HG03342 (cell line): ENCODE results near the gene ATP9A.
"Not testable (repeated sequence)": the region's sequence is repeated elsewhere in the genome, so short reads cannot be mapped to it uniquely, and the experiment has no call there.

ENCODE experiments used
- ATAC-seq: cut with Tn5 transposase; IDR thresholded peaks from one replicate; pipeline ENCODE4 v1.9.1; 2021; ENCODE audit warnings: mild to moderate bottlenecking, moderate library complexity; ENCODE audit not compliant: unreplicated experiment

The ATP9A gene

GRCh38 chr20:51584116-51584515, 184.1 kb downstream of the ATP9A start:
- no peak for ATAC-seq

DNA sequence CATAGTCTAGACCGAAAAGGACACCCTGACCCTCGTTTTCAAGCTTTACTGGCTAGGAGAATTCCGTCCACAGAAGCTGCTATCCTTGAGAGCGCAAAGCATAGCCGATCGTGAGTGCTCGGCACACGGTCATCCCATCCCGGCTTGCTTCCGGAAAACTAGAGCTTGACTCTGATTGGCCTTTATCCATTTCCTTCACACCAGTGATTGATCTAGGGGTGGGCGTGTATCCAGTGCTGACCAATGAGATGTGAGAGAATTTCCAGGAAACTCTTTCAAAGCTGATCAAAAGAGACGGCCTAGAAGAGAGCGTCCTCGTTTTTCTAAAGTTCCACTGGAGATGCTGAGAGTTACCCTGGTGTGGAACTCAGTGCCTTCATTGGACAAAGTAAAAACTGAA, 184.7 kb downstream of the ATP9A start:
- ATAC-seq = no peak

- ATAC-seq = no peak
Measured at GRCh38 chr20:51583073-51583472, 185.1 kb downstream of the ATP9A start.

GRCh38 chr20:51581571-51581970, 186.6 kb downstream of the ATP9A start:
- ATAC-seq = no peak

DNA sequence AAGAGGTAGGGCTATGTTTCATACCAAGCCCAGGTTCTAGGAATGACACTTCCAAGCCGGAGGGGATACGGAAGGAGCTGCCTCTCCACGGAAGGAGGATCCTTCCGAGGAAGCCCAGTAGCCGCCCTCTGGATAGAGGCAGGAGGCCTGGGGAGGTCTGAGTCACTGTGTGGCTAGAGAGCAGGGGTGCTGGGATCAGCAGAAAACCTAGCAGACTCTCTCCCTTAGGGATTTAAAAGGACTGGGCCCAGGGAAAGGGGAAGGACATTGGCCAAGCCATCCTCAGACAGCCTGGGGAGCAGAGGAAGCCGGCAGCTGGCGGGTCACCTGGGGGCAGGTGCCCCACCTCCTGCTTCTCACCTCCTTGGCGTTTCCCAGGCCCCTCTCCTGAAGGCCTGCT, 189.1 kb downstream of the ATP9A start:
- ATAC-seq = no peak

- ATAC-seq = no peak
Measured at GRCh38 chr20:51578145-51578459, 190.1 kb downstream of the ATP9A start.

GRCh38 chr20:51577432-51578144, 190.6 kb downstream of the ATP9A start:
- ATAC-seq = no peak

- ATAC-seq = no peak
Measured at GRCh38 chr20:51575486-51575885, 192.7 kb downstream of the ATP9A start.

DNA sequence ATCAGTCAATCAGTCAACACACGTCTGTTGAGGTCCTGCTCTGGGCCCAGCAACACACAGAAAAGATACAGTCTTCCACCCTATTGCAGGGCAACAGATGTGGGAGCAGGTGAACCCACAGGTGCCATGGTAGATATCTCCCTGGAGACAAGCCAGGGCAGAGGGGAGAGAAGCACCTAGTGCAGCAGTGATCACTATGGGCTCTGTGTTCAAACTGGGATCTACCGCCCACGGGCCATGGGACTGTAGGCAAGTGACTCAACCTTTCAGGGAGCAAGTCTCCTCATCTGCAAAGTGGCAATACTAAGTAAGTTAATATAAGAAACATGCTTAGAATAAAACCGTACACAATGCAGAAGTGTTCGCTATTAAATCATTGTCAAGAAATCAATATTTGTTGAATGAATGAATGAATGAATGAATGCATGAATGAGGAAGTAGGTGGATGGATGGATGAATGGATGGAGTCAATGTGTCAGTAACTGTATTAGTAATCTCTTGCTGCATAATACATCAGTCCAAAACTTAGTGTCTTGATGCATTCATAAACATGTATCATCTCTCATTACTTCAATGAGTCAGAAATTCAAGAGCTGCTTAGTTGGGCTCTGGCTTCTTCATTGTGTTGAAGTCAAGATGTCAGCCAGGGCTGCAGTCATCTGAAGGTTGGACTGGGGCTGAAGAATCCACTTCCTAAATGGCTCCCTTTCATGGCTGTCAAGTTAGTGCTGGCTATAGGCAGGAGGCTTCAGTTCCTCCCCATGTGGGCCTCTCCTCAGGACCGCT, 193.7 kb downstream of the ATP9A start:
- ATAC-seq = no peak

- ATAC-seq = no peak
Measured at GRCh38 chr20:51573576-51574243, 194.5 kb downstream of the ATP9A start.

- no peak for ATAC-seq
Measured at GRCh38 chr20:51571460-51571794, 196.8 kb downstream of the ATP9A start.

DNA sequence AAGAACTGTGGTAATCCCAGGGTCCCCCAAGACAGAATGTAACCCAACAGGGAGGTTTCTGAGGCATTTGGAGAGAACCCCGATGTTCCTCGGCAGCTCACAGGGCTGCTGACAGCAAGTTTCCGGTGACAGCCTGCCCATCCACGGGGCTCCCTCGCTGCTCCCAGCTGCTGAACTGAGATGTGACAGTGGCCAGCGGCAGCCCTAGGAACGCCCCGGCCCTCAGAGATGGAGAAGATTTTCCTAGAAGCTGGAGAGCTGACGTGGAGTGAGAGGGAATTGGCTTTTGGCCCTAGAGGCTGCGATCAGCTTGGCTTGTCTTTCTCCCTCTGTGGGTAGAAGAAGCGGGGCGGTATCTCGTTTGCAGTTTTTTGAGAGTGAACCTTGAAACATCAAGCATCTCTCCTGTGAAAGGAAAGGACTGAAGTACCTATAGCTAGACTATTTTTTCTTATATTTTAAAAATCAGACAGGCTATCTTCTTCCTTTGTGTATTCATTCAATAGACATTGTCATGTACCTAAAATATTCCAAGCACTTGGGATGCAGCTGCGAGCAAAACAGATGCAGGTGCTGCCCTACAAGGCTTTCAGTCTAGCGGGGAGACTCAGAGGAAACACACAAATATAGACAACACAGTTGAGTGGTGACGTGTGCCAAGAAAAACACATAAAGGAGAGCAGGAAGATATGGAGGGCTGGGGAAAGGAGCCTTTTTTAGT, 197.3 kb downstream of the ATP9A start:
- no peak for ATAC-seq

- ATAC-seq = no peak
Measured at GRCh38 chr20:51569815-51570738, 198.1 kb downstream of the ATP9A start.

GRCh38 chr20:51568533-51568932, 199.7 kb downstream of the ATP9A start:
- not testable (repeated sequence) for ATAC-seq

DNA sequence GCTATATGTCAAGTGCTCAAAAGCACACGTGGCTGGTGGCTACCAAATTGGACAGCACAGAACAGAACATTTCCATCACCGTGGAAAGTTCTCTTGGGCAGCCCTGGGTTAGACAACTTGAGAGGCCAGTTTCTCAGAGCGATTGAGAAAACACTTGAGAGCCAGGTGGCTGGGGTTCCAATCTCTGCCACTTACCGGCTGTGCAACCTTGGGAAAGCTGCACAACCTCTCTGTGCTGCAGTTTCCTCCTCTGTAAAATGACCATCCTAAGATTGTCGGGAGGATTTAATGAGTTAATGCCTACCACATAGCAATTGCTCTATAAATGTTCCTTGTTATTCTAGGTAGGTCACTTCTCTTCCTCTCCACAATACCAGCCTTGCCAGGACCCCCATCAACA, 200.6 kb downstream of the ATP9A start:
- ATAC-seq = no peak

DNA sequence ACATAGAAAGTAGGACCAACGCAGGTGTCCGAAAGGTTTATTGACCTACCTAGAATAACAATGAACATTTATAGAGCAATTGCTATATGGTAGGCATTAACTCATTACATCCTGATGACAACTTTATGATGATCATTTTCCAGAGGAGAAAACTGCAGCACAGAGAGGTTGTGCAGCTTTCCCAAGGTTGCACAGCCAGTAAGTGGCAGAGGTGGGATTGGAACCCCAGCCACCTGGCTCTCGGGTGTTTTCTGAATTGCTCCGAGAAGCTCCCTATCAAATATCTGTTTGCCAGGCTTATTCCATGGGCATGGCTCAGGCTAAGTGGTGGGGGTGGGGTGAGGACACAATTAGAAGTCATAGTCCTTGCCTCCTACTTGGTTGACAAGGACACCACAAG, 201.6 kb downstream of the ATP9A start:
- no peak for ATAC-seq

DNA sequence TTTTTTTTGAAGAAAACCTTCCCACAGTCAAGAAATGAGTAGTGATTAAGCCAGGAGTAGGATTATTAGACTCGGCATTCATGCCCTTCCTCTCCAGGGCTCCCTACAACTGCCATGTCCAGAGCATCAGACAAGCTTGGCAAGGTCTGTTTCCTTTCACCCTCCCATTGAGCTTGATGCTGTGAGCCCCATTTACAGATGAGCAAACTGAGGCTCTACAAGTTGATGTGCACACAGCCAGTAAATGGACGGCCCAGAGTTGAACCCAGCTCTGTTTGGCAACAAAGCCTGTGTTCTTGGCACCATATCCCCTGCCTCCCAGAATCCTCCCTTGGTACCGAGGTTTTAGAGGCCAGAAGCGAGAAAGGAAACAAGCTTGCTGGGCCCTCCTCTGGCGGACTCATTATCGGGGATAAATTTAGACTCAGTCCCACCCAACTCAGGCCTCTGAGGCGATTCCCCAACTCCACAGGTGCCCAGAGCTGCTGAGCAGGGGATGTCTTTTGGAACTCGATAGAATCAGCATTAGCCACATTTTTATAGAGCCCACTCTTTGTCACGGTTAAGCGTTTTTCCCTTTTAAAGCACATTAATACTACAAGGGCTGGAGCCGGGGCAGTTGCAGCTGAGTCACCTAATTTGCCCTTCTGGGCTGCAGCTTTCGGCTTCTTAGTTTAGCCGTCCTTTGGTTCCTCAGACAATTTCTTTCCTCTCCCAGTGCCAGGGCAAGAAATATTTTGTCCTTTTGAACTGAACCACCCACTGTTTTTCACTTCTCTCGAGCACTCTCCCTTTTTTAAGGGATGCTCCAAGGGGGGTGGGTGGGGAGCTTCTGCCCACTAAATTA, 202.7 kb downstream of the ATP9A start:
- no peak for ATAC-seq

GRCh38 chr20:51563486-51564332, 204.5 kb downstream of the ATP9A start:
- no peak for ATAC-seq

DNA sequence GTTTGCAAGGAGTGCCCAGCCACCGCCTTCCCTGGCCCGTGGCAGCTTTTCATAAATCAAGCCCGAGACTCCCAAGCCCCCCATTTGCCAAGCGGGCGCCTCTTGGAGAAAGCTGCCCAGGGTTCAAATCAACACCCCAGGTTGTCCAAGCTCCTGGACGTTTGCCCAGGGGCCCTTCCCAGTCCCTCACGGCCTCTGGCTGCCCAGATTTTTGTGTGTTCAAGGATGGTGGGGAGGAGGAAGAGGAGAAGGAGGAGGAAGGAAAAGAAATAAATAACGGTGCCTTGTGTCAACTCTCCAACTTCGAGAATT, 205.1 kb downstream of the ATP9A start:
- no peak for ATAC-seq
